HG03469 (cell line): Measurements from ENCODE around the gene OR52A1.

Source experiments
- ATAC-seq: cut with Tn5 transposase; IDR thresholded peaks from one replicate; pipeline ENCODE4 v1.9.1; 2021; ENCODE audit warnings: mild to moderate bottlenecking, moderate library complexity, moderate number of reproducible peaks; ENCODE audit not compliant: unreplicated experiment

OR52A1 gene

DNA sequence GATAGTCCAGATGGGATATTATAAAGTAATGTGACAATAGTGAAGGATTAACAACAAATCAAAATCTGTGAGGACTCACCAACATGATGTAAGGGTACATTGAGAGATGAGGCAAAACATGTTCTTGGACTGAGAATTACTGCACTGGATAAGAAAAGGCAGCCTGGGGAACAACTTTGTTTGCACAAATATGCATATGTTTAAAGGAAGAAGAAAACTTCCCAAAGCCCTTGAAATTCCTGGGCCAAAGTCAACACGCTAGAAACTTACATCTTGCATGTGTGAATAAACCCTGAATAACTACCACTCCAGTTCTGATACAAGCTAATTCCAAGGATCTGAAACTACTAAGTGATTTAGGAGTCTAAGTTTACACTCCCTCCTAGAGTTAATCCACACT is 17.5 kb downstream of the OR52A1 start:
- ATAC-seq = no peak

DNA sequence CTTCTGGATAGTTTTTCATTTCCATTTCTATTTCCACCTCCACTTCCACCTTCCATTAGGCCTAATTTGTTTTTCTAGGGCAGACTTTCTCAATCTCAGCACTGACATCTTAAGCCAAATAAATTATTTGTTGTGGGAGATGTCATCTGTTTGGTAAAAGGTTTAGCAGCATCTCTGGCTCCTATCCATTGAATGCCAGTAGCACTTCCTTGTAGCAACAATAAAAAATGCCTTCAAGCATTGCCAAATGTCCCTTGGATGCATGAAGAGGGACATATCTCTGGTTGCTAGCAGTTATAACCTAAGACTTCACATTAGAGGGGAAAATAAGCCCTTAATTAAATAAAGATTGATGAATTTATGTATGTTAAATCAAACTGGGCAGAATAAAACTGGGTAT is 18.3 kb downstream of the OR52A1 start:
- no peak for ATAC-seq

DNA sequence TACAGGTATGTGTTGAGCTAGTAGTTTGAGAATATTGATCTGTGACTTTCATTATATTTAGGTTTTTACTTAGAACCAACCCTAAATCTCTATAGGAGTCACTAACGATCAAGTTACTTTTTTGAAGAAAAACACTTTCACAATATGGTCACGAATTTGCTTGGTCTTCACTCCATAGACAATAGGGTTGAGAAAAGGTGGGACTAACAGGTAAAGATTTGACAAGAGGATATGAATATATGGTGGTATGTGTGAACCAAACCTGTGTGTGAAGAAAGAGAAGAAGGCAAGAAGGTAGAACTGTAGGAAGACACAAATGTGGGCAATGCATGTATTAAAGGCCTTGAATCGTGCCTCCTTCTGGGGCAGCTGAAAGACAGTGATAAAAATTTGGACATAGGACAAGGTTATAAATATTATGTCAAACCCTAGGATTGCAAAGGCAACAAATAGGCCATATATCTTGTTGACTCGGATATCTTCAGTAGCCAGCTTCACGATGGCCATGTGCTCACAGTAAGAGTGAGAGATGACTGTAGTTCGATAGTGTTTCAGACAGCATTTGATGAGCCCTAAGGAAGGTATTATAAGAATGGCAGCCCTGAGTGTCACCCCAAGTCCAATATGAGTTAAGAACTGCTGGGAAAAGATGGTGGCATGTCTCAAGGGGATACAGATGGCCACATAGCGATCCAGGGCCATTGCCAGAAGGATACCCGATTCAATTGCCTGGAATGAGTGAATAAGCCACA is 22.8 kb downstream of the OR52A1 start:
- no peak for ATAC-seq

DNA sequence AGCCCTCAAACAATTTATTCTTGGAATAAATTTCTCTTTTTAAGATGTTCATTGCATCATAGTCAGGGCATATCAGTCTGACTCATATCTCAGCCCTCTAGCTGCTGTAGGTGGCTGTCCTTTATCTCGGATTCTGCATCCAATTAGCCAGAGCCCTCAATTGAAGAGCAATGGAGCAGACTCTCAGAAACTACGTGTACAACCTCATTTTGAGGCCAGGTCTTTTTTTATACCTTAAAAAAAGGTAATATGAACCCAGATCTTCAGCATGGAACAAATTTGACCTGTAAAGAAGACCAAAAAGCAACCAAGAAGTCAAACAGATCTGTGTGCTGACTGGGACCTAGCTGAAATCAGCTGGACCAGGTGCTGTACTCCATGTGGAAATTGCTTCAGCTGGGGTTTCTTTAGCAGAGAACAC is 25.1 kb downstream of the OR52A1 start:
- ATAC-seq = no peak

DNA sequence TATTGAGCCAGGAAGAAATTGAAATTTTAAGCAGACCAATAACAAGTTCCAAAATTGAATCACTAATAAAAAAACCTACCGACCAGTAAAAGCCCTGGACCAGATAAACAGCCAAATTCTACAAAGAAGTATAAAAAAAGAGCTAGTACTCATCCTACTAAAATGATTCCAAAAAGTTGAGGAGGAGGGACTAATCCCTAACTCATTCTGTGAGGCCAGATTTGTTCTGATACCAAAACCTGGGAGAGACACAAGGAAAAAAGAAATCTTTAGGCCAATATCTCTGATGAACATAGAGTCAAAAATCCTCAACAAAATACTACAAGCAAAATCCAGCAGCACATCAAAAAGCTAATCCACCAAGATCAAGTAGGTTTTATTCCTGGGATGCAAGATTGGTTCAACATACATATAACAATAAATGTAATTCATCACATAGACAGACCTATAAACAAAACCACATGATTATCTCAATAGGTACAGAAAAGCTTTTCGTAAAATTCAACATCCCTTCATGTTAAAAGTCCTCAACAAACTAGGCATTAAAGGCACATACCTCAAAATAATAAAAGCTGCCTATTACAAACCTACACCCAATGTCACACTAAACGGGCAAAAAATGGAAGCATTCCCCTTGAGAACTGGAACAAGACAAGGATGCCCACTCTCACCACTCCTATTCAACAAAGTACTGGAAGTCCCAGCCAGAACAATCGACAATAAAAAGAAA is 29.5 kb downstream of the OR52A1 start:
- ATAC-seq = no peak

DNA sequence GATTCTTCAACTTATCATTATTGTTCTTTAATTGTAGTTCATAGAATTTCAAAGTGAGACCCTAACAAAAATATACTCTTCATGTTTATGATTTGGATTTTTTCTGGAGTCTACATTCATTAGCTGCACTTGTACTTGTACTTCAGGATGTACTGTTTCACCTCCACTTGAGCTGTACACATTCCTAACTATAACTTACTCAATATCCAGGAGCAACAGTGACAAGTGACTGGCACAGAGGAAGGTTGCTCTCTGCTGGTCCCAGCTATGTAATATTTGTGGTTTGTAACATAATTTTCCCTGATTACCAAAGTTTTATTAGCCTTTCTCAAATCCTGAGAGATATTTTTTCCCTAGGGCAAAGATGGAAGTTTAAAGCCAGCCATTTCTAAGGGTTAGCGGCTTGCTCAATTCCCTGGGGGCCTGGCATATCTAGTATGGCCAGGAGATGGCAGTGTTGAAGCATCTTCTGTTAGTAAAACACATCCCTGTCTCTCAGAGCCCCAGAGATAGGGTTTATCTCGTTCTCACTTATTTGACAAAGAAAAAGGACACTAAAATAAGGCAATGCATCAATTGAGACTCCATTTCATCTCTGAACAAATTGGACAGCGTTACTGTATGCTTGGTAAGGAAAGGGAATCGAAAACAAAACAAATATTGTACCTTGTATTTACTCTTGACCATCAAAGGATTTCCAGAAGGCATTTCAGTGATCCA is 30.6 kb downstream of the OR52A1 start:
- peak; percentile 65 for ATAC-seq

DNA sequence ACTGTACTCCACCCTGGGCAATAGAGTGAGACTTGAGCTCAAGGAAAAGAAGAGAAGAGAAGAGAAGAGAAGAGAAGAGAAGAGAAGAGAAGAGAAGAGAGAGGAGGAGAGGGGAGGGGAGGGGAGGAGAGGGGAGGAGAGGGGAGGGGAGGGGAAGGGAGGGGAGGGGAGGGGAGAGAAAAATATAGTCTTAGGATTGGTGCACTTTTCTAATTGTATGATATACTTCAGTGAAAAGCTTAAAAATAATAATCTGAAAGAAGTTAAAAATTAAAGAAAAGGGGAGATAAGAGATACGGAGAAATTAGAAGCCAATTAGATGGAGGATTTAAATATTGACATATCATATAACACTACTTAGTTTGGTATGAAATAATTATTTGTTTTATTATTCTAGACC is 35.7 kb downstream of the OR52A1 start:
- no peak for ATAC-seq

DNA sequence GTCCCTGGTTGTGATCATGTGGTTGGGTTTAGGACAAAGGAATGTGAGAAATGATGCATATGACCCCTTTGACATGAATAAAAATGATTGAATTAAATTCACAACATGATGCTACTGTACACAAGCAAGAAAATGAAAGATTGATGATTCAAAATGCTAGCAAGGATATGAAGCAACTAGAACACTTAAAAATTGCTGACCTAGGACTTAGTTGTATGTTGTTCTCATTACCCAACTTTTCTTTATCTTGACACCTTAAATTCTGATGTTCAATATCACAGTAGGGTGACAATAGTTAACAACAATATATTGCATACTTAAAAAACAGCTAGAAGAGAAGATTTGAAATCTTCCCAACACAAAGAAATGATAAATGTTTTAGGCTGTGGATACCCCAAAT is 37.0 kb downstream of the OR52A1 start:
- no peak for ATAC-seq

DNA sequence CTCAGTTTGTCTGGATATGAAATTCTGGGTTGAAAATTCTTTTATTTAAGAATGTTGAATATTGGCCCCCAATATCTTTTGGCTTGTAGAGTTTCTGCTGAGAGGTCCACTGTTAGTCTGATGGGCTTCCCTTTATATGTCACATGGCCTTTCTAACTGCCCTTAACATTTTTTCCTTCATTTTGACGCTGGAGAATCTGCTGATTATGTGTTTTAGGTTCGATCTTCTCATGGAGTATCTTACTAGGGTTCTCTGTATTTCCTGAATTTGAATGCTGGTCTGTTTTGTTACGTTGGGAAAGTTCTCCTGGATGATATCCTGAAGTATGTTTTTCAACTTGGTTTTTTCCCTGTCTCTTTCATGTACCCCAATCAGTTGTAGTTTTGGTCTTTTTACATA is 39.2 kb downstream of the OR52A1 start:
- ATAC-seq = no peak

DNA sequence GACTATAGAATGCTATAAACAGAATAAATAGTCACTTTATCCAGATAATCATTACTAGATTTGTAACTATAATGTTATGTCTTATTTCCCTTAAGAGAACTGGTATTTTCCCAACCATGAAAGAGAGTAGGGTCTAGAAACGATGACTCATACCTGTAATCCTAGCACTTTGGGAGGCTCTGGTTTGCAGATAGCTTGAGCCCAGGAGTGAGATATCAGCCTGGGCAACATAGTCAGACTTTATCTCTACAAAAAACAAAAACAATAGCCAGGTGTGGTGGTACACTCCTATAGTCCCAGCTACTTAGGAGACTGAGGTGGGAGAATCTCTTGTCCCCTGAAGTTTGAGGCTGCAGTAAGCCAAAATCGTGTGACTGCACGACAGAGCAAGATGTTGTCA is 47.3 kb downstream of the OR52A1 start:
- no peak for ATAC-seq

DNA sequence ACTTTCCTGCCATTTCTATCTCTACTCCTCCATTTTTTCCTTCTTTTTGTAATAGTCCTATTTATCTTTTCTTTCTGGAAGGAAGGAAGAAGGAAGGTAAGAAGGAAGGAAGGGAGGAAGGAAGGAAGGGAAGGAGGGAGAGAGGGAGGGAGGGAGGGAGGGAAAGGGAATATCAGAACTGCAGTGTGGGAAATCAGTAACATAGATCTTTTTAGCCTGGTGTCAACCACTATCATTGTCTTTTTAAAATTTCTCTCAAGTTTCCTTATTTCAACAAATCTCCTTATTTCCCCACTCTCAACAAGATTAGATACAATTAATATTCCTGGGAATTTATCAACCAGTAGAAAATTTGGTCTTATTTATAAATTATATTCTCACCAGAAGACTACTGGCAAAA is 51.5 kb downstream of the OR52A1 start:
- ATAC-seq = no peak

DNA sequence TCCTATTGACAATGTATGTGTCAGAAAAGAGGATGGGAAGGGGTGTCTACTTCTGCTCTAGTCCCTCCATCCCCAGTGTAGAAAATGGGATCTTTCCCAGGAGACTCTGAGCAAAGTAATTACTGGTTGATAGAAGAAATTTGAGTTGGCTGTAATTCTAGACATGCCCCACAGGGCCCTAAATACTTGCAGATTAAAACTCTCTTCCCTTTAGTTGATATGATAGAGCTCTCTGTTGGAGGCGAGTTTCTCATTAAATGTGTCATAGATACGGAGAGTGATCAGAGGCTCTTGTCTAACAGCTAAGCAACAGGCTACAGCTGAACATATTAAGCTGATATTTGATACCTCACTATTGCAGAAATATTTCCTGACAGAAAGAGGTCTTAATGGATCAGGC is 52.3 kb downstream of the OR52A1 start:
- ATAC-seq = no peak

DNA sequence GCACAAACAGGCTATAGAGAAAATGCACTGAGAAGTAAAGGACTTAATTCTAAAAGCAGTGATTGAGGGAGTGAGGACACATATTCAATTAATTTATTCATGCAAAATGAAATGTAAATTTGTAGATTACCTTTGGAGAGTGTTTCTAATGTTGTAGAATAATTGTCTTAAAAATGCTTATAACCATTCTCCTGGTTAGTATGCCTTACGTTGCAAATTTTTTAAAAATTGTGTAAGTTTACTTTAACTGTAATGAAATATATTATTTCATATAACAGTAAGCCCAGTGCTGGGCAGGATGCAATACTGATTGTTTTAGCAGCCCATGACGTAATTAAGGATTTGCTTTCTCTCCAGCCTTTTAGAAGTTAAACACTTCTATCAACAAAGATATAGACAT is 58.5 kb downstream of the OR52A1 start:
- ATAC-seq = no peak
